OCI-LY1 (cell line): Measurements from ENCODE around the gene LY9.

Source experiments
- CTCF ChIP-seq: fragments of 200-600 bp; sonication (generic), shearing (Covaris generic); IDR thresholded peaks from 2 replicates; pipeline ENCODE4 v1.5.1; 2017; ENCODE audit warnings: mild to moderate bottlenecking, antibody characterized with exemption, low read length, moderate library complexity, mixed read lengths
- EZH2 ChIP-seq: fragments of 200-600 bp; sonication (generic), shearing (Covaris generic); IDR thresholded peaks from 2 replicates; pipeline ENCODE4 v1.8.0; 2017; ENCODE audit warnings: borderline replicate concordance, mixed run types, mild to moderate bottlenecking, antibody characterized with exemption, low read length, moderate library complexity, mixed read lengths

GRCh38 chr1:160834945-160835565 lies 39.1 kb downstream of the LY9 start:
- TF ChIP-seq CTCF = peak; percentile 86
- TF ChIP-seq EZH2 = no peak
